Measurements from ENCODE around the gene QPCT.

The QPCT gene

DNA sequence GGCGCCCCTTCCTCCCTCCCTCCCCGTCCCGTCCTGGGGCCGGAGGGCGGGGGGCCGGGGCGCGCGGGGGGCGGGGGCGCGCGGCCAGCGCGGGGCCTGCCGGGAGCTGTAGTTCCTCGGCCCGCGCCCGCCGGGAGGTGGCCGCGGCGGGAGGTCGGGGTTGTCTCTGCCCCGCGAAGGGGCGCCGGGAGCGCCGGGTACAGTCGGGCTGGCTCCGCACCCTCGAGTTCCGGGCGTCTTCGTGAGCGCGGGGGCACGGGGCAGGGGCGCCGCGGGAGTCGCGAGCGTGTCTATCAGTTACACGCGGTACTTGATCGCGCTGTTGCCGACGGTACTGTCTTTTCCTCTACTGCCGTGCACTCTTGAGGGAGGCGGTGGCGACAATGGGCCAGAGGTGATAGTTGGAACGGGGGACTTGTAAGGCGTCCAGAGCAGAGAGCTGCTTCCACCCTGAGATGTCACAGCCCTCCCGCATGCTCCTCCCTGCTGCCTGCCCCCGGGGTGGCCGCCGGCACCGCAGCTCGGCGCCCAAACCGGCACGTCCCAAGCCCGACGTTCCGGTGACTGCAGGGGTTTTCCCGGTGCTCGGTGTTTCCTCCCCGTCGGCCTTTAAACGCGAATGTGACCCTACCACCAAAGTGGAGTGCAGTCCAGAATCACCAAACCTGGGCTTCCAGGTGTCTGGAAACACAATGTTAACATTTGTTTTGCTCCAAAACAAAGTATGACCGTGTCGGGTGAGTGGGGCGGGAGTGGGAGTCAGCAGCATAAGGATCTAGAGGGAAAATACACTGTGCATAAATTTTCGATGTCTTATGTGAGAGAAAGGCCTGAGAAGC lies 19.4 kb upstream of the QPCT start, which contains the start of gene PRKD3:
Gene PRKD3, minus strand, starts transcription at position 48 of the 839 bp plus-strand sequence. CDS start 8,309 bp downstream, outside the sequence.
- no peak for DNase-seq (ENCODE audit: low read depth)

DNA sequence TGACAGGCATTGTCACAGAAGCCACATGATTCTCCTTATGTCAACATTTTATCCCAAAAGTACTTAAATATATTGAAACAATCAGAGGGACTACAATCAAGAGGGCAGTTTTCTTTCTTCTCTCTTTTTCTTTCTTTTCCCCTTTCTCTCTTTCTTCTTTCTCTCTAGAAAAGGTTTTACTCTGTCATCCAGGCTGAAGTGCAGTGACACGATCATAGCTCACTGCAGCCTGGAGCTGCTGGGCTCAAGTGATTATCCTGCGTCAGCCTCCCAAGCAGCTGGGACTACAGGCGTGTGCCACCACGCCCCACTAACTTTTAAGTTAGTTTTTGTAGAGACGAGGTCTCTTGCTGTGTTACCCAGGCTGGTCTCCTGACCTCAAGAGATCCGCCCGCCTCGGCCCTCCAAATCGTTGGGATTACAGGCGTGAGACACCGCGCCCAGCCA lies 18.8 kb upstream of the QPCT start:
- no peak for DNase-seq (ENCODE audit: low read depth)

DNA sequence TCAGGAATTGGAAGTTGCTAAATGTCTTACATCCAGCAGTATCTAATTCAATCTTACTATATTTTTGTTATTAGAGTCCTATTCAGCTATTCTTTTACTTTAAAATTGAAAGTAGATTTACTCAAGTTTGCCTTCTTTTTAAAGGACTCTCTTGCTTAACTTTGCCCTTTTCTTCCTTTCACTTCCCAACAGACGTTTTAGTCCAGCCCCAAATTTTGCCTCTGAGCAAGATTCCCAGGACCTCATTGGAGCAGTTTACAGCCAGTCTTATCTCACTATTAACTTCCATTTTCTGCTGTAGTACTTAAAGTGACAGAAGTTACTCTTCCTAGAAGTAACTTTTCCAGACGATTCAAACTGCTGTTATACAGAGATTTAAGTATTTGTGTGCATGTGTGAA lies 18.1 kb upstream of the QPCT start:
- DNase-seq (ENCODE audit: low read depth) = no peak

DNA sequence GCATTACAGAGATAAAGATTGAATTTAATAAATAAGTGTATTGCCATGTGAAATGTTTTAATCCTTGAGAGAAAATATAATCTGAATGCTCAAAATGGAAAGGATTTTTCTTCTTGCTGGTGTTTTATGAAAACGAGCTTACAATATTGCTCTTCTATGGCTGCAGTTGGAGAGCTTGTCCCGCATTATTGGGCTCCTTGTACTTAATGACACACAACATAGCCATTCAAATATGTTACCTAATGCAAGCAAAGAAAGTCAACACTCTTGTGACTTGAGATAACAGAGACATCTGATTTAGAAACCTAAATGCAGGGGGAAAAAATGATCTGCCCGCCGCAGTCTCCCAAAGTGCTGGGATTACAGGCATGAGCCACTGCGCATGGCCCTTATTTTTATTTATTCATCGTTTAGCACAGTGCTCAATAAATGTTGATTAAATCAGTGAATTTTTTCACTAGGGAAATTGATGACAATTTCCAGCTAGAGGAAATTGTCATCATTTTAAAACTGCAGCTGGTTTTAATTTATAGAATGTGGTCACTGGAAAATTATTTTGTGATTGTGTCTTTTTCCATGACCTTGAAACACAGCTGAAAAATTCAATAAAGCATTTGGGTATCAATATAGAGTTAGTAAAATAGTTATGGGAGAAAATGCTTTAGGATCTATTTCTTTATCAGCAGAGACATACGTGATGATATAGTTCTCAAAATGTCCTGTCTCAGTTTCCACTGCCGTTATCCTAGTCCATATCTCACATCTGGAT lies 17.4 kb upstream of the QPCT start:
- no peak for DNase-seq (ENCODE audit: low read depth)

DNA sequence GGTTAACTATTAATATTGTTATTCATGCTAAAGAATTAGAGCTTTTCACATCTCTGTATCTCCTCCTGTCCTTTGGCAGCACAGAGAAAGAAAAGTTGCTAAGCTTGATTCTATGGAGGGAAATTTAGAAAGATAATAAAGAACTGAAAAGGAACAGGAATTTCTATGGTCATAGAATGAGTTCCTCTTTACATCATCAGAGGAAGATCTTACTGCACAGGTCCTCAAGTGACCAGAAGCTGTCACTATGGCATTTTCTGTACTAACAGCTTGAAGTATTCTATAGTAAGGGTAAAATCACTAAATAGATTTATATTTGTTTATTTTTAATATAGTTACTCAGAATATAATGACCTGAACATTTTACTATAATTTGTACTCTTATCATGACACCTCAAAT lies 13.7 kb upstream of the QPCT start:
- no peak for DNase-seq (ENCODE audit: low read depth)

DNA sequence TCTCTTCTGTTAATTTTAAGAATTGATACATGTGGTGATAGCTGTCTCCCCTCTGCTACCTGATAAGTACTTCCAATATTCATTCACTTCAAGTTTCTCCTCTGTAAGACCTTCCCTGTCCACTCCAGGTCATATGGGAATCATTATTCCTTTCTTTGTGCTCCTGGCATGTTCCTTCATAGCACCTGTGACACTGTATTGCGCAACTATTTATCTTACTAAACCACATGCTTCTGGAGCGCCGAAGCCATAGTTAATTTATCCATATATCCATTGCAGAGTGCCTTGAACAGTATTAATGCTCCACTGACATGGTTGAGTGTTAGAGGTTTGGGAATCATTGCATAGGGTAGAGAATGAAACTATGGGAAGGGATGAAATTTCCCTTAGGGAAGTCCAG lies 11.9 kb upstream of the QPCT start:
- DNase-seq (ENCODE audit: low read depth) = no peak

DNA sequence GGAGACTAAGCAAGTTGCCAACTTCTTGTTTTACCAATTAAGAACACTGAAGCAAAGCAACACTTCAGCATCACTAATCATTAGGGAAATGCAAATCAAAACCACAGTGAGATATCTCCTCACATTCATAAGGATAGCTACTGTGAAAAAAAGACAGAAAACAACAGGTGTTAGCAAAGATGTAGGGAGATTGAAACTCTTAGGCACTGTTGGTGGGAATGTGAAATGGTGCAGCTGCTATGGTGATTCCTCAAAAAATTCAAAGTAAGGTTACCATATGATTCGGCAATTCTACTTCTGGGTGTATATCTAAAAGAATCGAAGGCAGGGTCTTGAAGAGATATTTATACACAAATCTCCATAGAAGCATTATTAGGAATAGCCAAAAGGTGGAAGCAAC lies 11.2 kb upstream of the QPCT start:
- DNase-seq (ENCODE audit: low read depth) = no peak

DNA sequence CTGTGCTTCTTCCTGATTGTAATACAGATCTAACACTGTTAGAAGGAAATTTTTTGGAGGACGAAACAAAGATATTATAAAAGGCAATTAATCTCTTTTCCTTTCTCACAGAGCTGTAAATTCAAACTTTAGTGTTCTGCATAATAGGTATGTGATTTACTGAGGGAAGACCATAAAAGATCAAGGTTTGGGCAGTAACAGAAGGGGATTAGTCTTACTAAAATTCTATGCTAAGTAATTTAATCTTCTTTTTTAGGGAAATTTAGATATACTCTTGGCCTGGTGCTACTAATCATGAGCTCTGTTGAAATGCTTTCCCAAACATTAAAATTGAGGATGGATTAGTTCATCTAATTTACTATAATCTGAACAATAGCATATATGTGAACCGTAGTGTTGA lies 8.8 kb upstream of the QPCT start:
- no peak for DNase-seq (ENCODE audit: low read depth)

DNA sequence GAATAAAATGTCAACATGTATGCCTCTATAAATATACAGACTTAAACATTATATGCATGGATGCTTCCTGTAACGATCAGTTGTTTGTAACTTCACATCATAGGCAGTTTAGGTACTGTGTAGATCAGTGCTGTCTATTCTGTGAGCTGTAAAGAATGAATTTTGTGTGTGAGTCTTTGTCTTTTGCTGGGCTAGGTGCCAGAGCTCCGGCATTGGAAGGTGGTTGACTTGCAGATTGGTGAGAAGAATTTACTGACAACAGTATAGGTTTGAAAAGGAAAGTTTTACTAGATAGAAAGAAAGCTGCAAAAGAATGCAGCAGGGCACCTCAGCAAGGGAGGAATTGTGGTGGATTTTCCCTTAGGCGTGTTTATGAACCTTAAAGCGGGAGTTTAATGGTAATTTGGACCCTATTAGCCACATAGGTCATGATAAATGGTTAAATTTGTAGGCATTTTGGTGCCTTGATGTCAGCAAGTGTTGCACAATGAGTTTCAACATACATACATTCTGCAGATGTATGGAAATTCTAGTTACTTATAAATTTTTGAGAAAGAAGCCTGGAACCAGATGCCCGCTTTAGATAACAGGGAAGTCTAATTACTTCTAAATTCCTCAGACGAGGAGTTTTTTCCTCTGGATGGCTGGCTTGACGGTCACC lies 6.7 kb upstream of the QPCT start:
- DNase-seq (ENCODE audit: low read depth) = no peak

DNA sequence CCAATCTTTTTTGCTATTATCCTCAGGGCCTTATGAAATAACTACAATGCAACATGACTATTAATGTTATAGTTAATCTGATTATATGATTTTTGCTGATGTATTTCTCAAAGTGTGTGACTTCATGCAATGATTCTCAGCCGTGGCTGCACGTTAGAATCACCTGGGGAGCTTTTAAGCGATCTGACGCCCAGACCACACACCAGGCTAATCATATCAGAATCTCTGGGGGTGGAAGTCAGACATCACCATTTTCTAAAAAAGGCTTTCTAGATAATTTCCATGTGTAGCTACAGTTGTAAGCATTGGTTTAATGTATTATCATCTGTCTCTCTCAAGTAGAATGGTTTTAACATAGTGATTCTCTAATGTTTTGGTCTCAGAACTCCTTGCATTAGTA lies 5.5 kb upstream of the QPCT start:
- DNase-seq (ENCODE audit: low read depth) = no peak

DNA sequence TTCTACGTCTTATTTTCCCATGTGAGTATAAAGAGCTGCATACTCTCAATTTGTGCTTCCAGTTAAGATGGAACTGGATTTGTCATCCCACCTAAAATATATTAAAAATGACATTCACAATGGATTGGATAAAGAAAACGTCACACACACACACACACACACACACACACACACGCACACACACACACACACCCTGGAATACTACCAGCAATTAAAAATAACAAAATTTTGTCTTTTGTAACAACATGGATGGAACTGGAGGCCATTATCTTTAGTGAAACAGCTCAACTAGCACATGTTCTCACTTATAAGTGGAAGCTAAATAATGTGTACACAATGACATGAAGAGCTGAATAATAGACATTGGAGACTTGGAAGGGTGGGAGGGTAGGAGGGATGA lies 3.8 kb upstream of the QPCT start:
- DNase-seq (ENCODE audit: low read depth) = no peak

DNA sequence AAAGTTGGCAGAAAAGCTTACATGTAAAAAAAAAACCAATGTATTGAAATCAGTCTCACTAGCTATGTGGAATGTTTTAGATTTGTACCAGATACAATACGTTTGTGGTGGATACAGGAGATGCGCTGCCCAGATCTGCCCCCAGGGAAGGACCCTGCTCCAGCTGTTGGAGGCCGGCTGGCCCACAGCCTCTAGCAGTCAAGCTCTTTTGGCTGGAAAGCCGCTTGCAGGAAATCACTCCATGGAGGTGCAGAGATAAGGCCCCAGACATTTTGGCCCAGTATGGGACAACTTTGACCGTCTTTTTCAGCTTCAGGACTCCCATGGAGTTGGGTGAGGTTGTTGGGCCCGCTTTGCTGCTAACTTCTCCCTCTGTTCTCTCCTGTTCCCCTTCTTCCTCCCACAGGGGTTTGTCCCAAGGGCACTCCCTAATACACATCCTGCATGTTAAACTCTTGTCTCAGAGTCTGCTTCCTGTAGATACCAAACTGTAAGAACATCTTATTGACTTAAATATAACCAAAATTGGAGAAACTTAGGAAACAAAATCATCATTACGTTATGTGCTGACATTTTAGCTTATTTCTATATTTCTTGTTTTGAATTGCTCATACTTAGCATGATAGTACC lies 1.7 kb upstream of the QPCT start:
- DNase-seq (ENCODE audit: low read depth) = peak; percentile 74

DNA sequence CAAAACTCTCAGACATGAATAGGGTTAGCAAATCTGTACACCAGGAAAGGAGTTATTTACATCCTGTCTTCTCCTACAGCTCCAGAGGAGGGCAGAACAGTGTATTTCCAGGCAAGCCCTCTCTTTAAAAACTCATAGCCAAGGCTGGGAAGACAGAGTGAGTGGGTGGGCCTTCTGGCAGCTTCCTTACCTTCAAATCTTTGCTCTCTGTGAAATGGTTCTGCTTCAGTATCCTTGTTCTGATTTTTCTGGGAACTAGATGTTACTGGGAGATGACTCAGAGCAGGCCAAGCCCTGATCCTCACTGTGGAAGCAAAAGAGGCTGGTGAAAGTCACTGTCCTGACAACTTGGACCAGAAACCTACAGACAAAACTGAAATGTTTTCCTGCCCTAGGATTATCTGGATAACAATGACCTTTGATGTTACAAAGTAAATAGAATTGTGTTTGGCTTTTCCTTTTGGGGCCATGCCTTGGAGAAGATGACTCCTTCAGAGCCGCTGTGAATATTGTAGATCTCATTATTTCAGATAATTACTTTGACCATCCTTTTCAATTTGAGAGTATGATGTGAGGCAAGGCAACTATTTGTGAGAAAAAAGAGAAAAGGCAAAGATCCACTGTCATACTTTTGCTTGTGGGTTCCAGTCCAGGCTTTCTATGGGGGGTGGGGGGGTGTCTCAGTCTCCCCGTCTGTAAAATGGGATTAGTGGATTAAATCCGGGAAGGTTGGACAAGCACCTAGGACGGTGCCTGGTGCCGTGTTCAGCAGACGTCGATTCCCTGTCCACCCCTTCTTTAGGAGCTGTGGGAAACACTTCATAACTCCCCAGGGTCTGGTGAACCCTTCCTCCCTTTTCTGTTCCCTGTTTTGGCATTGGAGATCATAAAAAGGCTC lies 644 bp upstream of the QPCT start:
- no peak for DNase-seq (ENCODE audit: low read depth)

DNA sequence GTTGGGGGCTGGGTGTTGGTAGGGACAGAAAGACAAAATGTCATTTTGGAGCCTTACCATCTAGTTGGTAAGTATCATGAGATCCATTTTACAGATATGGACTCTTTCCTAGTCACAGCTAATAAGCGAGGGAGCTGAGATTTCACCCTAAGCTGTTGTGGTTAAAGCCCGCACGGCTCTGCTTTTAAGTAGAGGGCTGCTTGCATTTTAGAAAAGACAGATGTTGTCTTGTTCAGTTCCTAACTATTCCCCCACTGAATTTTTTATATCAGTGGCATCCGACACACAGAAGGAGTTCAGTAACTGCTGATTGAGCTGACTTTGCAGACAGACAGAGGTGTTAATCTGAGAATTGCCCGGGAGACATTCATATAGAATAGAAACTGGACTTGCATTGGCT lies 3.7 kb downstream of the QPCT start:
- DNase-seq (ENCODE audit: low read depth) = no peak

DNA sequence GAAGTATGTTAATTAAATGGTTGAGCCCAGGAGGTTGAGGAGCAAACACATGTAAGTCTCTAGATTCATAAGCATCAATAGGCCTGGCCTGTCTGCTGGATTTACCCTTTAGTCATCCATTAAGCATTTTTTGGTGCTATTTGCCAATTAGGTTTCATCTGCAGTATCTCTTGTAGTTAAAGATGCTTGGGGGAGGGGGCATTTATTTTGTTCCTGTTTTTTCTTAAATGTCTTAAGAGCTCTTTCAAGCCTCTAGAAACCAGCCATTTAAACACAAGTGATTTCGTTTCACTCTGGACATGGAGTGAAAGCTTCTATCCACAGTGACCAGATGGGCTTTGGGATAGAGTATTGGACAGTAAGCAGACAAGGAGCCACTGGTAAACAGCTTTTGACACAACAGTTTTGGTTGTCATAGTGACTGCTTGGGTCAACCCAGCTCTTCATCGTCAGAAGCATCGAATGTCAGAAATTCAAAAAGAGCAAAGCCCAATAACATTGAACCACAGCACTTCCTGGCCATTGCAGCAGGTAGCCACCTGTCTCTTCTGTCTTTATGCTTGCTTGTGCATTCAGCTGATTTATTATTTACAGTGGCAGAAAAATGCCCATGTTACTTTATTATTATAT lies 4.9 kb downstream of the QPCT start:
- no peak for DNase-seq (ENCODE audit: low read depth)

DNA sequence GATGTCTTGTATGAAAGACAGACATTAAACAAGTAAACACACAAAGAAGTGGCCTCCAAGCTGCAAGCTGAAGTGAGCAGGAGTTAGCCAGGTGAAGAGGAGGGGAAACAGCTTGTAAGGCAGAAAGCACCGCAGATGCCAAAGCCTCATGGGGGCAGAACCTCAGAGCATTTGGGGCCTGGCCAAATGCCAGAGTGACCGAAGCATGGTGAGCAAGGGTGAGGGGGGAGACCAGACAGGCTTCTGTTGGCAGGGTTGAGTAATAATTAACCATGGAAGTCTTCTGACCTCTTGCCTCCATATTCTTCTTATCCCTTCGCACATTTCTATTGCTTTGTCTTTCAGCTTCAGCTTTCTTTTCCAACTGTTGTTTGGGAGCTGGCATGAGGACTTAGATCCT lies 5.6 kb downstream of the QPCT start:
- no peak for DNase-seq (ENCODE audit: low read depth)

DNA sequence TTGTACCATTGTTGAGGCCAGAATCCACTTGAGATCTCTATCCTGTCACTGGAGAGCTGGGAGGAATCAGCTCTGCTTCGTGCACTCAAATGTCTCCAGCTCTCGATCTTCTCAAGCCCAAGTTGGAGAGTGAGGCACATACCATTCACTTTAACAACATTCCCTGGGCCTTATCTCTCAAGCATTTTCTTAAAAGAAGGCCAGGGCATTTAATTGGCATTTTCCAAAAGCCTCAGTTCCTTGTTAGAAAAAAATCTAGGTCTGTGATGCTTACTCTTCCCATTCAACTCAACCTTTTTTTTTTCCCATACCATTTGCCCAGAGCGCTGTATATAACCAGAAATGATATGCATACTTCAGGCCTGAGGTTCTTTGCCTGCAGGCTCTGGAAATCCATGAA lies 10.1 kb downstream of the QPCT start:
- DNase-seq (ENCODE audit: low read depth) = no peak

DNA sequence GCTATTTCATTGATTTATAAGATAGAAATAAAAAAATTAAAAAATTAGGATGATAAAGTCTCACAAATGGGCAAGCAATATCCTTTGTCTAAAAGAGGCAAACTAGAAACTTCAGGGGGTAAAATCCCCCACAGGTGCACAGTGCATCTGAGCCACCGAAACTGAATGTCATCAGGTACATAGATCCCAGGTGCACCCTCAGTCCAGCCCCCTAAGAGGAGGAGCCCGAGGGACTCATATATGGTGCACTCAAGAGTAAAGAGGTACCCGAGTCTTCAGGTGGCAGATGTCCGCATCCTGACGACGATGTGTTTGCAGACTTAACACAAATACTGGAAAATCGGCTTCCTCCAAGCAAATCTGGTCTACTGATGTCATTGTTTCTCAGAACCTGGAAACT lies 11.3 kb downstream of the QPCT start:
- DNase-seq (ENCODE audit: low read depth) = no peak

DNA sequence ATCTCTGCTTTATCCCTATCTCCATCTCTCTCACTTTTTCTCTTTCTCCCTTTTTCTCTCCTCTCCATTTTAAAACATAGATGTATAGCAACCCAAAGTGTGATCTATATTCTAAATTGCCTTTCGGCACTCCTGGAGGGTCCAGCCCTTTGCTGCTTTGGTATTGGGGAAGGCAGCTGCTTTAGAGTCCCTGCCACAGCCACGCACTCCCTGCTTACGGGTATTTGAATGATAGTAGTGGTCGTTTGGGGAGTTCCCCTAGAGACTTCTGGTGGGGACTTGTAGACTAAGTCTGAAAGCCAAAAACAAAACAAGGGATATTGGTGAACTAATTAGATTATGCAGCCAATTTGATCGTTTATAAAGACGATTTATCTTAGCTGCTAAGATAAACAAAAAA lies 11.9 kb downstream of the QPCT start:
- DNase-seq (ENCODE audit: low read depth) = no peak

DNA sequence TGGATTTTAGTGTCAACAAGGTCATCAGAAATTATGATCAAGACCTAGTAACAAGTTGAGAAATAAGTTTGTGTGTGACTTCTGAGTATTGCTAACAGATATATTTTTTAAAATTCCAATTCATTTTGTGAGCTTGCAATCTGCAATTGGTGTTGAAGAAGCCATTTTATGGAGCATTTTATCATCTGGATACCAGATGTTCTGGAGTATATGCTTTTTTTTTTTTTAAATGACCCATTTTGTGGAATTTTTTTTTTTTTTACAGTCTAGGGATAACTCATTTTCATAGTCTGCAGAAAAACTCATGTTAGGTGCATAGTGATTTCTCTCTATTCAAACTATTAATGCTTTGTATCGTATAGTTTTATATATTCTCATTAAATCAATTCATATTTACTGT lies 12.6 kb downstream of the QPCT start:
- no peak for DNase-seq (ENCODE audit: low read depth)

DNA sequence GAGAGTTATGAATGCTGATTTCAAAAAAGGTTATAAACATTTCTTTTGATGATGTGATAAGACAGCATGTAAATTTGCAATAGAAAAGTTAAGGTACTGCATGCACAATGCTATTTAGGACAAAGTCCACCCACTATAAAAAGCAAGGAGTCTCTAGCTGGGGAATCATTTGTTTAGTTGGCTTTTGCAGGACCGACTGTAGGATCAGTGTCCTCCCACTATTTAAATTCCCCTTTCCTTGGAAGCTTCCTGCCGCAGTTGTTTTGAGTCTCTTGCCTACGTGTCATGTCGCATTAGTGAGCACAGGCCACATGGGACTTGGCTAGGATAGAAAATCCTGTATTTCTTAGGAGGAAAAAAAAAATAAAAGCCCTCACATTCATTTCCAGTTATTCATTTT lies 13.1 kb downstream of the QPCT start:
- no peak for DNase-seq (ENCODE audit: low read depth)
